PC-3 (cell line): Measurements from ENCODE around the gene VAT1L. TPM values are rescaled to one million over a fixed set of nuclear protein-coding genes. Genes with fewer than 3 reads are reported as not detected.

Experiments used
- ATAC-seq: fragments of 200-7000 bp; cut with Tn5 transposase; 2 replicates; pipeline ENCODE4 v1.9.1; 2020; ENCODE audit warnings: mild to moderate bottlenecking, moderate library complexity
- BruUV-seq: library from RNA; stranded (reverse); fragments of 400-500 nt; replicated peaks from 2 replicates; lab custom pipeline; 2021; lab: Mats Ljungman, UMichigan
- CTCF ChIA-PET: fragments of 300-600 bp; sonication (Branson Sonifier 250); formaldehyde crosslinking; loops from one replicate; lab custom pipeline; 2022; ENCODE audit warnings: antibody characterized with exemption; lab: Charles Lee
- POLR2A ChIA-PET: fragments of 300-600 bp; sonication (Branson Sonifier 250); formaldehyde crosslinking; loops from one replicate; lab custom pipeline; 2022; ENCODE audit warnings: antibody characterized with exemption; ENCODE audit not compliant: unreplicated experiment; lab: Charles Lee
- DNase-seq: peaks from one replicate; pipeline ENCODE4 v3.0.0-alpha.2; 2015
- H2AFZ ChIP-seq: fragments of 300-600 bp; sonication (generic); 2 replicates; pipeline ENCODE4 v1.6.0; 2016; ENCODE audit warnings: antibody characterized with exemption, low read length
- H3F3A ChIP-seq: fragments of 300-600 bp; sonication (generic); one replicate; pipeline ENCODE4 v1.6.0; 2017; ENCODE audit warnings: antibody characterized with exemption, low read length, control low read depth, mild to moderate bottlenecking; ENCODE audit not compliant: unreplicated experiment
- H3K27ac ChIP-seq: fragments of 300-600 bp; sonication (generic); 2 replicates; pipeline ENCODE4 v1.5.1; 2016; ENCODE audit warnings: mild to moderate bottlenecking, low read length
- H3K27me3 ChIP-seq: fragments of 300-600 bp; sonication (generic); 2 replicates; pipeline ENCODE4 v1.6.1; 2016; ENCODE audit warnings: low read length, mixed read lengths
- H3K36me3 ChIP-seq: fragments of 300-600 bp; sonication (generic); 2 replicates; pipeline ENCODE4 v1.6.1; 2016; ENCODE audit warnings: low read depth, mixed run types, low read length, mixed read lengths
- H3K4me1 ChIP-seq: fragments of 300-600 bp; sonication (generic); 2 replicates; pipeline ENCODE4 v1.5.1; 2016; ENCODE audit warnings: low read length; ENCODE audit not compliant: insufficient read depth
- H3K4me2 ChIP-seq: fragments of 300-600 bp; sonication (generic); 2 replicates; pipeline ENCODE4 v1.6.0; 2016; ENCODE audit warnings: low read length
- H3K4me3 ChIP-seq: fragments of 300-600 bp; sonication (generic); 2 replicates; pipeline ENCODE4 v1.5.1; 2016; ENCODE audit warnings: mild to moderate bottlenecking, low read length, mixed read lengths
- H3K79me2 ChIP-seq: fragments of 300-600 bp; sonication (generic); 2 replicates; pipeline ENCODE4 v1.6.1; 2017; ENCODE audit warnings: low read length, mixed read lengths
- H3K9ac ChIP-seq: fragments of 300-600 bp; sonication (generic); 2 replicates; pipeline ENCODE4 v1.6.0; 2016; ENCODE audit warnings: mild to moderate bottlenecking, low read length
- H3K9me2 ChIP-seq: fragments of 300-600 bp; sonication (generic); replicated peaks from 2 replicates; pipeline ENCODE4 v1.6.1; 2016; ENCODE audit warnings: mixed run types, low read length, mixed read lengths
- H3K9me3 ChIP-seq: fragments of 300-600 bp; sonication (generic); 2 replicates; pipeline ENCODE4 v1.6.1; 2016; ENCODE audit warnings: low read length, mixed read lengths
- H4K20me1 ChIP-seq: fragments of 300-600 bp; sonication (generic); 2 replicates; pipeline ENCODE4 v1.6.1; 2016; ENCODE audit warnings: low read length, mixed read lengths
- CTCF ChIP-seq: fragments of 300-600 bp; sonication (generic); conservative IDR thresholded peaks from 2 replicates; pipeline ENCODE4 v1.5.1; 2017; ENCODE audit warnings: antibody characterized with exemption, low read depth, mild to moderate bottlenecking, low read length
- EZH2 ChIP-seq: fragments of 300-600 bp; sonication (generic); IDR thresholded peaks from one replicate; pipeline ENCODE4 v1.6.1; 2017; ENCODE audit warnings: antibody characterized with exemption, mild to moderate bottlenecking, low read length; ENCODE audit not compliant: unreplicated experiment
- EZH2phosphoT487 ChIP-seq: fragments of 300-600 bp; sonication (generic); IDR thresholded peaks from 2 replicates; pipeline ENCODE4 v1.6.1; 2018; ENCODE audit warnings: mild to moderate bottlenecking, antibody characterized with exemption, low read length, borderline replicate concordance
- intact Hi-C: fragments of 100-400 bp; cut with micrococcal nuclease; formaldehyde crosslinking; loops from 2 replicates; pipeline ENCODE4 v1.9.0; 2023
- total RNA-seq: library from RNA; depleted of rRNA; stranded (reverse); fragments of >200 nt; gene quantifications from 2 replicates; pipeline ENCODE4 v1.2.3, GENCODE V29; 2014

VAT1L gene
- total RNA-seq, 1 experiment from 2014 or later: 0.47 TPM

- no peaks in the 10 kb centered on the region for H3K36me3 ChIP-seq
- no peaks in the 10 kb centered on the region for H4K20me1 ChIP-seq
- H3K27ac ChIP-seq: no peak overlapping the region
- no peaks in the 10 kb centered on the region for H3K4me1 ChIP-seq
- BruUV-seq: no TSS peak
- H3K9me2 ChIP-seq: no peaks in the 10 kb centered on the region
- H3K79me2 ChIP-seq: no peaks in the 10 kb centered on the region
- no peak overlapping the region for H3K9ac ChIP-seq
- H3K9me3 ChIP-seq: no peaks in the 10 kb centered on the region
- H2AFZ ChIP-seq: no peak overlapping the region
- H3F3A ChIP-seq: no peaks in the 10 kb centered on the region
- no peak for TF ChIP-seq CTCF
- no peak for TF ChIP-seq EZH2phosphoT487
- no peak for TF ChIP-seq EZH2
- ATAC-seq: no peak
- ChIA-PET CTCF (no interaction called here), POLR2A (no interaction called here)
- no peak for DNase-seq
- H3K27me3 ChIP-seq: no peaks in the 10 kb centered on the region
- no peak overlapping the region for H3K4me3 ChIP-seq
- no peak overlapping the region for H3K4me2 ChIP-seq
- intact Hi-C loops: no loop called here
These were observed 150.5 kb downstream of the VAT1L start for GRCh38 chr16:77938913-77939312.

DNA sequence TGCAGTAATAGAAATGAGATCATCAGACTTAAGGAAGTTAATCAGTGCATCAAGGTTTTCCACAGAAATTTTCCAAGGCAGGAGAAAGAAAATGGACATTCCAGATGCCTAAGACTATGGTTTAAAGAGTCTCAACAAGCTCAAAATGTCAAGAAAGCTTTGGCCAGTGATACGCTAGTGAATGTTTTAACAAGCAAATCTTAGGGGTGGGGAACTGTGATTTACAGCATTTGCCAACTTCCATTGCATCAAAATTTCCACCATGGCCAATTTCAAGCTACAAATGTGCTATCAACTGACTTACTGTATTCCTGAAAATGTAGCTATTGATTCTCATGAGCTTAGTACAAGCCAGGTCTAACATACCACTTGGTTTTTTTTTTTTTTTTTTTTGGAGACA, 151.6 kb downstream of the VAT1L start:
- no peak overlapping the region for H3K4me3 ChIP-seq
- TF ChIP-seq EZH2phosphoT487 (no peak), CTCF (no peak), EZH2 (no peak)
- H3K4me1 ChIP-seq: no peaks in the 10 kb centered on the region
- ATAC-seq (no peak), DNase-seq (no peak)
- H3K79me2 ChIP-seq: no peaks in the 10 kb centered on the region
- no TSS peak for BruUV-seq
- no peaks in the 10 kb centered on the region for H3K9me2 ChIP-seq
- no peak overlapping the region for H3K9ac ChIP-seq
- H3F3A ChIP-seq: no peaks in the 10 kb centered on the region
- no peaks in the 10 kb centered on the region for H4K20me1 ChIP-seq
- no peak overlapping the region for H3K27ac ChIP-seq
- no peak overlapping the region for H3K4me2 ChIP-seq
- CTCF ChIA-PET: no interaction called here
- POLR2A ChIA-PET: no interaction called here
- no peaks in the 10 kb centered on the region for H3K9me3 ChIP-seq
- H2AFZ ChIP-seq: no peak overlapping the region
- no peaks in the 10 kb centered on the region for H3K36me3 ChIP-seq
- intact Hi-C loops: no loop called here
- H3K27me3 ChIP-seq: no peaks in the 10 kb centered on the region

DNA sequence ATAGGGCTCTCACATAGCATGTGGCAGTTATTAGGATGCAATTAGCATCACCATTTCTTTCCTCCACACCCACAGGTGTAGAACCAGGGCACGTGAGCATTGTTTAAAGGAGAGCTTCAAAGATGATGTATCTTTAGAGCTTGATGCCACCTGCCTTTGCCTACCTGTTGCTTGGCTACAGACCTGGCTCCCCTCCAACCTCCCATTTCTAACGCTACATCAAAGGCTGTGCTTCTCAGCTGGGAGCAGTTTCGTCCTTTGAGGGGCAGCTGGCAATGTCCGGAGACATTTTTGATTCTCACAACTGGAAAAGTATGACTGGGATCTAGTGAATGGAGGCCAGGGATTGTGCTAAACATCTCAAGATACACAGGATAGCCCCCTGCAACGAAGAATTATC, 155.4 kb downstream of the VAT1L start:
- no peak for ATAC-seq
- POLR2A ChIA-PET: interaction anchor here (0.5 kb wide), 1 partner anchor 302 kb away, joined by 4 read pairs; no protein-coding TSS in a partner anchor
- Histone ChIP-seq H2AFZ (no peak overlapping the region), H3K9ac (no peak overlapping the region), H3K9me3 (no peaks in the 10 kb centered on the region), H3K4me3 (no peak overlapping the region), H3K9me2 (no peaks in the 10 kb centered on the region), H3K27ac (no peak overlapping the region), H3K79me2 (no peaks in the 10 kb centered on the region), H4K20me1 (no peaks in the 10 kb centered on the region), H3K36me3 (no peaks in the 10 kb centered on the region), H3K4me1 (no peaks in the 10 kb centered on the region), H3F3A (no peaks in the 10 kb centered on the region), H3K4me2 (no peak overlapping the region), H3K27me3 (no peaks in the 10 kb centered on the region)
- TF ChIP-seq EZH2phosphoT487 (no peak), CTCF (no peak), EZH2 (no peak)
- intact Hi-C loops: no loop called here
- CTCF ChIA-PET: no interaction called here
- no TSS peak for BruUV-seq
- no peak for DNase-seq
